Measurements from ENCODE around the gene PDK2.

Gene PDK2

DNA sequence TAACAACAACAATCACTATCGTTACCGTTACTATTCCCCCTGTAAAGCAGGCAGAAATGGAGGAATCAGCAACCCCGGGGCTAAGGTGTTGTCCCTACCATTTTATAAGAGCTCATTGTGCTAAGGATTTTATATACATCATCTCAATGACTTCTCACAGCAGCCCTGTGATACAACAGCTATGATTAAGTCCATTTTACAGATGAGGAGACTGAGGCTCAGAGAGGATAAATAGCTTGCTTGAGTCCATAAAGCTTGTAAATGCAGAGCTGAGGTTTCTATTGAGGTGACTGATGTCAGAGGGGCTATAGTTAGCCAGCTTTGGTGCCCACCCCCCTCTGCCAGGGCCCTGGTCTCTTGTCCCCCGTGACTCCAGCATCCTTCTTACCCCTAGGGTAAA, 16.7 kb upstream of the PDK2 start:
- no peak for DNase-seq

DNA sequence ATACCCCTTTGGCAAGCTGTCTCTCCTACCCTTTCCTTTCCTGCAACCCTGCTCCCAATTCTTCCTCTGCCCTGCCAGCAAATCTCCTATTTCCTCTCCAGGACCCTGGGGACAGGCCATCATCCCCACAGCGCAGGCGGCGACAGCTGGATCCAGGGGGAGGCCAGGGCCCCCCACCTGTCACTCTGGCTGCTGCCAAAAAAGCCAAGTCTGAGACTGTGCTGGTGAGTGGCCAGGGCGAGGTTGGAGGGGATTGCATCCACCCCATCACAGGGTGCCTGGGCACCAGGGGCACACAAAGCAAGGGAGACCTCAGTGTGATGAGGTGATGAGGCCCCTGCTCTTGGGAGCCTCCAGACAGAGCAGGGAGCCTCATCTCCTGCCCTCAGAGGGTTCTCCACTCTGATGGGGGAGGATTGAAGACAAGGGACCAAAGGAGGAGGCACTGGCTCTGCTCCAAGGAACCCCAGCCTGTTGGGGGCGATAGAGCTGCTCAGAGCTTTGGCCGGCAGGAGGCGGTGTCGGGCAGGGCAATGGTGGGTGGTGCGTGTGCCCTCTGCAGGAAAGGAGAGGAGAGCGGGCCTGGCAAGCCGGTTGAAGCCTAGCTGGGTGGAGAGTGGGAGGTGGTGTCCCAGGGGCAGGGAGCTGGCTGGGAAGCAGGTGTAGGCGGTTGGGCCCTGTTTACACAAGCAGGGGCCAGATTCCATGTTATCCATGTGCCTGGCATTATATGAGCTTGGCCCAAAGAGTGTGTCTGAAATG, 15.6 kb upstream of the PDK2 start:
- no peak for DNase-seq

DNA sequence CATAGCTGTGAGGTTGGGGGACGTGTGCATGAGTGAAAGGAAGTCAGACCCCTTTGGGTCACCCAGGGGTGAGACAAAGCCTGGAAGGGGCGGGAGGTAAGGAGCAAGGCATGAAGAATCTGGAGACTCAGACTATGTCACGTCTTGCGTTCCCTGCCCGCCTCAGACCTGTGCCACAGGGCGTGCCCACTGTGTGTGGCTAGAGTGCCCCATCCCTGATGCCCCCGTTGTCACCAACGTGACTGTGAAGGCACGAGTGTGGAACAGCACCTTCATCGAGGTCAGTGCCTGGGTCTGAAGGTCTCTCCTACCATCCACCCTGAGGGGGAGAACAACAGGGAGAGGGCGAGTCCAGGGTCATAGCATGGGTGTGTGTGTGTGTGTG, 15.1 kb upstream of the PDK2 start:
- no peak for DNase-seq

DNA sequence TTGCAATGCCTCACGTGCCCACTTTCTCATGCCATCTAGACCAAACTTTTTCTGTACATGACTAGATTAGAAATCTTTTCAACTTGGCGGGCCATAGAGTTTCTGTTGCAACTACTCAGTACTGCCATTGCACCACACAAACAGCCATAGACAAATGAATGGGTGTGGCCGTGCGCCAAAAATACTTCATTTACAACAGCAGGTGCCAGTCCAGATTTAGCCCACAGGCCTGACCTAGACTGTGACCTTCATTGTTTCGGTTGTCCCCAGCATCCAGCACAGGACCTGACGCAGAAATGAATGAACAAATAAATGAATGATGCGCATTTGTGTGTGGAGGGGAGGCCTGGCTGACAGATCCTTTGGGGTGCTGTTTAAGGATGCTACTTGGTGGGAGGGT, 14.3 kb upstream of the PDK2 start:
- no peak for DNase-seq

DNA sequence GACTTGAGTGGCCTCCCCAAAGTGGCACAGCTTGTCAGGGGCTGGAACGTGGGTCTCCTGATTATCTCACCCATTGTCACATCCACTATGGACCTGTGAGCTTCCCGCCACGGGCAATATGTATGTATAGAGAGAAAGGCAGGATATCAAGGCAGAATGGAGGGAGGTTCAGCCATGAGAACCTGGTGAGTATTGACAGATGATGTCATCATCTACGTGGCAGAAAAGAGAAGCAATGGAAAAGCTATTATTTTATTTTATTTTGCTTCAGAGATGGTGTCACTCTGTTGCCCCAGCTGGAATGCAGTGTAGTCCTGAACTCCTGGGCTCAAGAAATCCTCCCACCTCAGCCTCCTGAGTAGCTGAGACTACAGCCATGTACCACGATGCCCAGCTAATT, 13.4 kb upstream of the PDK2 start:
- DNase-seq, result no peak

DNA sequence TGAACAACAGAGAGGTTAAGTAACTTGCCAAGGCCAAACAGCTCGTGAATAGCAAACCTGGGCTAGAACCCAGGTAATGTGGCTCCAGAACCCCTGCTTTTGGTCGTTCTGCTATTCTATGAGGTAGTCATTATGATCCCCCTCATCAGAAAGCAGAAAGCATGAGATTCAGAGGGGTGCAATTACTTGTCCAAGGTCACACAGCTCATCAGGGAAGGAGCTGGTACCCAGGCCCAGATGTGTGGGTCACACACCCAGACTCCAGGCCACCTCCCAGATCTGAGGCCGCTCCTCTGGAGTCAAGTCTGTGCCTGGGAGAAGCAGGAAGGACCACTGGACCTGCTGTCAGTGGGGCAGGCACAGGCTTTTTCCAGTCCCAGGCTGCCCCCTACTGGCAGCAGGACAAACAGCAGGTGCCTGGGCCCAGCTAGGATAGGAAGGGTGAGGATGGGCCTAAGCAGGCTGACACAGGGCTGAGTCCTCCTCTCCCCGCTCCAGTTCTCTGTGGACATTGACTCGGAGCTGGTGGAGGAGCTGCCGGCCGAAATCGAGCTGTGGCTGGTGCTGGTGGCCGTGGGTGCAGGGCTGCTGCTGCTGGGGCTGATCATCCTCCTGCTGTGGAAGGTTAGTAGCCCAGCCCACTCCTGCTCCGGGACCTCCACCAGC, 7.8 kb upstream of the PDK2 start:
- DNase-seq, result peak in 28 of 56 donors; percentile 7 to 71 (median 22)

DNA sequence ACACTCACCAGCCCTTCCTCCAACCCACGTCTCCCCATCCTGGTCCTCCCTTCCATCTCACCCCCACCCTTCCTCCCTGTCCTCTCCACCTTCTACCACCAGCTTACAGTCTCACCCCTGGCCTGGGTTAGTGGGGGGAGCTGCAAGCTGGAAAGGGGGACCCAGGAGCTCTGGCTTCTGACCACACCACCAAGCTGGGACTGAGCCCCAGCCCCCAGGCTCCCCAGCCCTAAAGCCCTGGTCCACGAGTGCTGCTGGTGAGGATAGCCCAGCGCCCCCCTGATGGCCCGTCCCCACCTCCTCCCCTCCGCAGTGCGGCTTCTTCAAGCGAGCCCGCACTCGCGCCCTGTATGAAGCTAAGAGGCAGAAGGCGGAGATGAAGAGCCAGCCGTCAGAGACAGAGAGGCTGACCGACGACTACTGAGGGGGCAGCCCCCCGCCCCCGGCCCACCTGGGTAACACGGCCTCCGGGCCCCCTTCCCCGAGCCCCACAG, 7.2 kb upstream of the PDK2 start:
- DNase-seq, result no peak

DNA sequence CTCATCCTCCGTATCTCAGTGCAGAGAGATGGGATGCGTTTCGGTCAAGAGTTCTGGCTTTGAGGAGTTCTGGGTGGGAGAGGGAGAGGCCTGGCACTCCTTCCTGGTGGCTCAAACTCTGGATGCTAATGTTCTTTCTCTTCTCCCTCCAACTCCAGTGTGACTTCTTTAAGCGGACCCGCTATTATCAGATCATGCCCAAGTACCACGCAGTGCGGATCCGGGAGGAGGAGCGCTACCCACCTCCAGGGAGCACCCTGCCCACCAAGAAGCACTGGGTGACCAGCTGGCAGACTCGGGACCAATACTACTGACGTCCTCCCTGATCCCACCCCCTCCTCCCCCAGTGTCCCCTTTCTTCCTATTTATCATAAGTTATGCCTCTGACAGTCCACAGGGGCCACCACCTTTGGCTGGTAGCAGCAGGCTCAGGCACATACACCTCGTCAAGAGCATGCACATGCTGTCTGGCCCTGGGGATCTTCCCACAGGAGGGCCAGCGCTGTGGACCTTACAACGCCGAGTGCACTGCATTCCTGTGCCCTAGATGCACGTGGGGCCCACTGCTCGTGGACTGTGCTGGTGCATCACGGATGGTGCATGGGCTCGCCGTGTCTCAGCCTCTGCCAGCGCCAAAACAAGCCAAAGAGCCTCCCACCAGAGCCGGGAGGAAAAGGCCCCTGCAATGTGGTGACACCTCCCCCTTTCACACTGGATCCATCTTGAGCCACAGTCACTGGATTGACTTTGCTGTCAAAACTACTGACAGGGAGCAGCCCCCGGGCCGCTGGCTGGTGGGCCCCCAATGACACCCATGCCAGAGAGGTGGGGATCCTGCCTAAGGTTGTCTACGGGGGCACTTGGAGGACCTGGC, 6.0 kb upstream of the PDK2 start:
- DNase-seq, result no peak

DNA sequence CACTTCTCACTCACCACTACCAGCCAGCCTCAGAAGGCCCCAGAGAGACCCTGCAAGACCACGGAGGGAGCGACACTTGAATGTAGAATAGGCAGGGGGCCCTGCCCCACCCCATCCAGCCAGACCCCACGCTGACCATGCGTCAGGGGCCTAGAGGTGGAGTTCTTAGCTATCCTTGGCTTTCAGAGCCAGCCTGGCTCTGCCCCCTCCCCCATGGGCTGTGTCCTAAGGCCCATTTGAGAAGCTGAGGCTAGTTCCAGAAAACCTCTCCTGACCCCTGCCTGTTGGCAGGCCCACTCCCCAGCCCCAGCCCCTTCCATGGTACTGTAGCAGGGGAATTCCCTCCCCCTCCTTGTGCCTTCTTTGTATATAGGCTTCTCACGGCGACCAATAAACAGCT, 5.1 kb upstream of the PDK2 start:
- DNase-seq, result no peak

DNA sequence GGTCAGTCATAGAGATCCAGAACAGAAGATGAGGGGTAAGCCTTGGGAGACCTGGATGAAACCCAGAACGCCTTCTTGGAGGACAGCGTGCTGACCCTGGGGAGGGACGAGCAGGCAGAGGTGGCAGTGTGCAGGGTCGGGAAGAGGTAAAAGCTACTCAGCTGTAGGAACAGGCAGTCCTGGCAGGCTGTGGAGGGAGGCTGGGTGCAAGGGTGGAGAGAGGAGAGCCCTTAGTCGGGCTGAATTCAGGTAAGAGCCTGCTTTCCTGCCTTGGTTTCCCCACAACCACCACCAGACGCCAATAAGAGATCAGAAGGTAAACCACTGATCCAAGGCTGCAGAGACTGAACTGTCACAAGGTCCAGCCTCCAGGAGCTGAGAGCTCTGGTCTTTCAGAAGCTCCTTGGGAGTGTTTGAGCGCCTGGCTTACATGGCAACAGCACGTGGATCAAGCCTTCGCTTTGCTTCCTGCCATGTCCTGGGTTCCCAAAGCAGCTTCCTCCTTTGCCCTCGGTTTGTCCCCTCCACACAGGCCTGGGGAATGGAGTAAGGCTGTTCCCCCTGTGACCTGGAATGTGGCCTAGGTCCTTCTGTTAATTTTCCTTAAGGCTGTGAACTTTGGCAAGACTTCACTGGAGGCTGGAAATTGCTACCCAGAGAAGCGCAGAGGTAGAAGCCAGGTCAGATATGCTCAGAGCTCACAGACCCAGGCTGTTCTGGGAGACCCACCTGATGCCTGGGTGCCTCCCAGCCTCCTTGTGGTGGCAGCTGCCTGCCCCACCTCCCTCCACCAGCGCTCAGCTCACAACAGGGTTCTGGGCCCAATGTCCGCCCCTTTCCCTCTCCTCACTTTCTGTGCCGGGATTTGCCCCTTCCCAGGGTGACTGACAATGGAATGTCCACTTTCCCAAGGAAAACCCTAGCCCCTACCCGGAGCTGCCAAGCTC, 3.9 kb upstream of the PDK2 start:
- no peak for DNase-seq

DNA sequence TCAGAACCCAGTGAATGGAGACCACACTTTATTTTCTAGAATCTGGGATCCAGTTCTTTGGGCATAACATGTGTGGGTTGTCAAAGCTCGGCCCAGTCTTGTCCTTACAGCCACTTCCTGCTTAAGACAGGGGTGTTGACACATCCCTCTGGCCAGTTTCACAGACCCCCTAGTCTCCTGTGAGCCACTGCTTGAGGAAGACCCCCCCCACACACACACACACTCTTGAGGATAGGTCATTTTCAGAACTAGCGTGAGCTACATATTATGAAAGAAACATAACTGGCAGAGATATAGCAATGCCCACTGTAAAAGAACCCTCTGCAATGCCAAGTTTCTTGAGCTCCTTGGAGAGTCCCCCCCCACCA, 3.2 kb upstream of the PDK2 start:
- DNase-seq, result no peak

DNA sequence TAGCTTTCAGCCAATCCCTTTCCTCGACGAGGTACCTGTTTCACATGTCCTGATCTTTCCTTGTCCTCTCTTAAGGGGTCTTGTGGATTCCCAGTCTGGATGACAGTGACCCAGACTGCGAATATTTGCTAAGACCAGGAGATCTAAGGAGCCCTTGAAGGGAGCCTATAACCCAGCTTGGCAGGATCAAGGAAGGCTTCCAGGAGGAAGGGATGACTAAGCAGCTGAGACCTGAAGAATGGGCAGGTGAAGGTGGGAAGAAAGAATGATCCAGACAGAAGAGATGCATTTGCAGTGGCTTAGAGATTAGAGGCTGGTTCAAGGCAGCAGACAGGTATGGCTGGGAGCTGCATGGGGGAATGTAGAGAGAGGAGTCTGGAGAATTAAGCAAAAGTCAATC, 1.9 kb upstream of the PDK2 start:
- no peak for DNase-seq

DNA sequence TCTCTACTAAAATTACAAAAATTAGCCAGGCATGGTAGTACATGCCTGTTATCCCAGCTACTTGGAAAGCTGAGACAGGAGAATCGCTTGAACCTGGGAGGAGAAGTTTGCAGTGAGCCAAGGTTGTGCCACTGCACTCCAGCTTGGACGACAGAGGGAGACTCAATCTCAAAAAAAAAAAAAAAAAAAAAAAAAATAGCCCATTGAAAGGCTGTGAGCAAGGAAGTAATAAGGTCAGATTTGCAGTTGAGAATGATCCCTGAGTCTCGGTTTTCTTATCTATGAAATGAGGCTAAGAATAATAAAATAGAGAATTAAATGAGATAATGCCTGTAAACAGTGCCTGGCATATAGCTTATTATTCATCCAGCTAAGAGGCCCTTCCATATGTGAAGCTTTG, 1.3 kb upstream of the PDK2 start:
- DNase-seq, result no peak

DNA sequence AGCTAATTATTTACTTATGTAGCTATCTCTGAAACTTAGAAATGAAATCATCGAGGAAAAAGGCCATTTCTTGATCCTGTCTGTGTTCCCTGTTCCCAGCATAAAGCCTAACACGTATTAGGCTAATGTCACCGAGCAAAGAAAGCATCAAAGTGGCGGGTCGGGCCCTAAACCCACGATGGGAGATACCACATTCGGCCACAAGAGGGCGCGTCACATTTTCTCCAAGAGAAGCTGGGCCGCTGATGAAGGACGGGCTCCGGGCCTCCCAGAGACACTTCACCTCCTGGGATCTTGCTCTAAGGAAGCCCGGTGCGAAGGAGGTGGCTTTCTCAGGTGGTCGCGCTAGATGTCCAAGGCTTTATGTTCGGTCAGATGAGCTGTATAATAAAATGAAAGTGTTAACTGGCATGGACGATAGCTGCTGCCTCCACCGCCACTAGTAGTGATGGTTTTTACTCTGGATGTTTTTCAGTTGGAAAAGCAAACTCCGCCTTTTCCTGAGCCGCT, 853 bp upstream of the PDK2 start:
- DNase-seq, result peak in 55 of 56 donors; percentile 49 to 96 (median 84)

DNA sequence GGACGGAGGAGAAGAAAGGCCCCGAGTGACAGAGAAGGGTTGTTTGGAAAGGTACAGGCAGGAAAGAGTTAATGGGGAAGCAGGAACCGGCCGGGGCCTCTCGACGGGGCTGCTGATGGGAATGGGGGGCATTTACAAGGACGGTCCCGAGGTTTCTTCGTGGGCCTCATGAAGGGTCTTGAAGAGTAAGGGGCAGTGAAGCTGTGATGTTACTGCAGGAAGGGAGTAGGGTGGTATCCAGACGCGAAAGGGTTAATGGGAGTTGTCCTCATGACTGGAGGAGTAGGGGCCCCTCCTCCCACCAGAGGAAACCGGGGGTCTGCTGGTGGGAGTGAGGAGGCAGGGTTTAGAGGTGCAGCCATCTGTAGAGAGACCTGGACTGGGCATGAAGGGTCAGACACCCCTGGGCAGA, 481 bp downstream of the PDK2 start:
- peak in 7 of 56 donors; percentile 27 to 53 (median 50) for DNase-seq

DNA sequence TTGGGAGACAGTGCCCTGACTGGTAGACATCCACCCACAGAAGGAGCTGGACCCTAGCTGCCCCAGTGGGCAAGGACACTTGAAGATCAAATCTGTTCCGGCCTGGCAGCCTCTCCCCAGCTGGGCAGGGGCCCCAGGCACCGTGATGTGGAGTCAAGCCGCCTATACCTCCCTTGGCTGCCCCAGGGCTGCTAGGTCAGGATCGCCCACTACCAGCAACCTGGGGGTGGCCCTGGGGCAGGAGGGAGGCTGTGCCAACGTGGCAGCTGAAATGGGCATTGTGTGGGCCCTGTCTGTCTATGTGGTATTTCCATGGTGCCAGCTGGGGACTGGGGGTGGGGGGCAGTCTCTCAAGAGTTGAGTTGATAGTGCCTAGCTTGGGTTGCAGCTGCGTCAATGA, 941 bp downstream of the PDK2 start:
- peak in 7 of 56 donors; percentile 14 to 38 (median 31) for DNase-seq

DNA sequence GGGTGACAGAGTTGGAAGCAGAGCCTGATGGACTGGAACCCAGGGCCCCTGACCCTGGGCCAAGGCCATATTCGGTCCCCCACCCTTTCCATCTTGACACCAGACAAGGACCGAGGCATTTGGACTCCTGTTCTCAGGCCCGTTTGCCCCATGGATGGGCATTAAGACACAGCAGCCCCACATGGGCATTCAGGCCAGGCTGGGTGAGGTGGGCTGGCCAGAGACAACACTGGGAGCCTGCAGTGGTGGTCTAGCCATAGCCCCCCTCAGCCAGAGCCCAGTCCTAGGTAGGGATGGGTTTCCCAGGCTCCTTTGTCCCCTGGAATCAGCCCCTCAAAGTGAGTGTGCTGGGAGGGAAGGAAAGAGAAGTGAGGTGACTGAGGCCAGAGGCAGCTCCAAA, 1.6 kb downstream of the PDK2 start:
- no peak for DNase-seq

DNA sequence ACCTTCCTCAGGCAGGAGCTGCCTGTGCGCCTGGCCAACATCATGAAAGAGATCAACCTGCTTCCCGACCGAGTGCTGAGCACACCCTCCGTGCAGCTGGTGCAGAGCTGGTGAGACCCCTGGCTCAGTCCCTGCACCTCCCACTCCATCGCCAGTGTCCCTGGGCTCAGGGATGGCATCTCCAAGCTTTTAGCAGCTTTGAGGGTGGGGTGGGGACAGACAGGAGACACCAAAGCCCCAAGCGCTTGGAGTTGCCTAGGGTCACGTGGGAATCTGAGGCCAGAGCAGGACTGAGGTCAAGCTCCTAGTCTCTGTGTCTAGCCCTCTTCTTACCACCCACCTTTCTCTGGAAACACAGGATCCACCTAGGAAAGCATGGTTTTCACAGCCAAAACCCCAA, 2.3 kb downstream of the PDK2 start:
- DNase-seq, result no peak

DNA sequence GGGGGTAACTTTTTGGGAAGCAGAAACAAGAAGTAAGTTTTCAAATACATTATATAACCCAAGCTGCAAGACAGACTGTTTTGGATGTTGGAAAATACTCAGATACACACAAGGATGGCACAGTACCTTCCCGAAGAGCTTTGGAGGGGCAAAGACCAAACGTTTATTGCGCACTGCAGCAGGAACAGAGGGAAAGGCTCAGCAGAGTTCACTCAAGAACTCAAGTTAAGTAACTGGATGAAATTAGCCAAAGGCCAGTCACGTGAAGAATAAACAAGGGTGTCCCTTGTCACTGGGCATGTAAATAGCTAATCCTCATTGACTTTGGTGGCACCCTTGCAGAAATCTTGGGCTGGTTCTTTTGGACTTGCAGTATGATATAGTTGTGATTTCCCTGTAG, 2.8 kb downstream of the PDK2 start:
- no peak for DNase-seq

DNA sequence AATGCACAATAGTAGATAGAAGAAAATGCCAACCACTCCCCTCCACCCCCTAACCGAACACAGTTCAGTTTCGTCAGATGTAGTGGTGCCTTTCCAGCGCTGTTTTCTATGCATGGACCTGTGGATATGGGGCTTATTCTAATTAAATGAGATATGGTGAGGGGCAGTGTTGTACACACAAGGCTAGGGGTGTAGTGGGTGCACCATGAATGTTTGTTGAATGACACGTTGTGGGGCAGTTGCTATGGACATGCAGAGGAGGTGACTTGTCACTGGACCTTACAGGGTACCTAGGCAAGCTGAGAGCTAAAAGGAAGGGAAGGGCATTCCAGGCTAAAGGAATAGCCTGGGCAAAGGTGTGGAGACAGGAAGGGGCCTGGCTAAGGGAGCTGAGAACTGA, 3.4 kb downstream of the PDK2 start:
- DNase-seq, result no peak

DNA sequence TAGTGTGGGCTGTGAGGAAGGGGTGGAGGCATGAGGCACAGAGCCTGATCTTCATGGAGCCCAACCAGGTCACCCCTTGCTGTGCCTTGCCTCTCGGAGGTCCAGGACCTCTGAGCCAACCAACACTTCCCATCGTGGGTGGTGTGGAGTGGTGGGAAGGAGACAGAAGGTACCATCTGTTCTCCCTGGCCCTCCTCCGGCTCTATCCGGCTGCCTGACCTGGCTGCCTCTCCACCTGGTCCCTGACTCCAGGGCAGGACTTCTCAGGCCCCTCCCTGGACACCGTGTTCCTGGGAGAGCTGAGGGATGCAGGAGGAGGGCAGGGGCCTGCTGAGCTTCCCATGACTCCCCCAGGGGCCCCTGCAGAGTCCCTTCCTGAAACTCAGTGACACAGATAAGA, 3.9 kb downstream of the PDK2 start:
- DNase-seq, result no peak

All from nucleus accumbens (tissue), 56 donors.